Neuronal stem cell (in vitro differentiated cells): ENCODE results near the gene BTG3.

ENCODE experiments used
- DNase-seq: peaks from one replicate; pipeline ENCODE4 v3.0.0-alpha.2; 2013; ENCODE audit warnings: low spot score
- H2AFZ ChIP-seq: one replicate; pipeline ENCODE4 v1.6.1; 2013; ENCODE audit warnings: mild to moderate bottlenecking, low read length, inconsistent platforms
- H2AK5ac ChIP-seq: 2 replicates; pipeline ENCODE4 v1.6.1; 2013; ENCODE audit warnings: low read depth, mild to moderate bottlenecking, inconsistent platforms, low read length, moderate library complexity, mixed read lengths
- H2BK120ac ChIP-seq: 2 replicates; pipeline ENCODE4 v1.6.1; 2013; ENCODE audit warnings: low read depth, mild to moderate bottlenecking, inconsistent platforms, low read length, moderate library complexity, mixed read lengths
- H2BK12ac ChIP-seq: one replicate; pipeline ENCODE4 v1.6.1; 2013; ENCODE audit warnings: low read length, inconsistent platforms
- H2BK15ac ChIP-seq: 2 replicates; pipeline ENCODE4 v1.6.1; 2013; ENCODE audit warnings: mild to moderate bottlenecking, low read length, inconsistent platforms, mixed read lengths
- H2BK5ac ChIP-seq: one replicate; pipeline ENCODE4 v1.6.1; 2013; ENCODE audit warnings: inconsistent platforms, mild to moderate bottlenecking, low read length, moderate library complexity
- H3K14ac ChIP-seq: one replicate; pipeline ENCODE4 v1.6.1; 2013; ENCODE audit warnings: low read length, inconsistent platforms
- H3K18ac ChIP-seq: 2 replicates; pipeline ENCODE4 v1.6.1; 2013; ENCODE audit warnings: low read length, inconsistent platforms
- H3K23ac ChIP-seq: 2 replicates; pipeline ENCODE4 v1.6.1; 2013; ENCODE audit warnings: low read depth, mild to moderate bottlenecking, mixed read lengths, low read length, inconsistent platforms; ENCODE audit not compliant: poor library complexity
- H3K27ac ChIP-seq: replicated peaks from 3 replicates; pipeline ENCODE4 v1.5.1; 2013; ENCODE audit warnings: low read length, inconsistent platforms
- H3K27me3 ChIP-seq, 3 experiments: 2 replicates each; pipeline ENCODE4 v1.6.1; 2013; ENCODE audit warnings: low read length in 3 of 3, mild to moderate bottlenecking in 2 of 3, inconsistent platforms in 1 of 3, low read depth in 1 of 3, mixed read lengths in 1 of 3, moderate library complexity in 1 of 3; ENCODE audit not compliant: control insufficient read depth in 3 of 3, insufficient read depth in 3 of 3
- H3K36me3 ChIP-seq, 2 donors: replicated peaks in 1 of 2; 2 replicates each; pipeline ENCODE4 v1.6.1; 2013; ENCODE audit warnings: low read length in 2 of 2; ENCODE audit not compliant: control insufficient read depth in 2 of 2, insufficient read depth in 2 of 2
- H3K4ac ChIP-seq: 2 replicates; pipeline ENCODE4 v1.6.1; 2013; ENCODE audit warnings: inconsistent platforms, mild to moderate bottlenecking, low read length, moderate library complexity
- H3K4me1 ChIP-seq, 2 donors: 1 replicate in 1 of 2; 2 replicates in 1 of 2; pipeline ENCODE4 v1.6.1; 2013; ENCODE audit warnings: low read length in 2 of 2, low read depth in 1 of 2; ENCODE audit not compliant: control insufficient read depth in 2 of 2, insufficient read depth in 1 of 2
- H3K4me2 ChIP-seq: one replicate; pipeline ENCODE4 v1.6.1; 2013; ENCODE audit warnings: mild to moderate bottlenecking, low read length, inconsistent platforms; ENCODE audit not compliant: insufficient read depth, poor library complexity, severe bottlenecking
- H3K4me3 ChIP-seq, 2 donors: 2 replicates each; pipeline ENCODE4 v1.5.1; 2013; ENCODE audit warnings: low read length in 2 of 2, mild to moderate bottlenecking in 2 of 2, inconsistent platforms in 1 of 2, moderate library complexity in 1 of 2
- H3K79me1 ChIP-seq: one replicate; pipeline ENCODE4 v1.6.1; 2013; ENCODE audit warnings: low read depth, mild to moderate bottlenecking, inconsistent platforms, low read length, moderate library complexity
- H3K9ac ChIP-seq: one replicate; pipeline ENCODE4 v1.6.1; 2013; ENCODE audit warnings: mild to moderate bottlenecking, low read depth, low read length, inconsistent platforms; ENCODE audit not compliant: poor library complexity
- H3K9me3 ChIP-seq, 2 donors: replicated peaks in 1 of 2; 2 replicates each; pipeline versions ENCODE3 to v1.6.1; 2013; ENCODE audit warnings: low read length in 2 of 2, mild to moderate bottlenecking in 2 of 2, inconsistent platforms in 1 of 2, low read depth in 1 of 2, mixed read lengths in 1 of 2, moderate library complexity in 1 of 2; ENCODE audit not compliant: control insufficient read depth in 2 of 2, insufficient read depth in 1 of 2
- H4K8ac ChIP-seq: one replicate; pipeline ENCODE4 v1.6.1; 2013; ENCODE audit warnings: low read depth, mild to moderate bottlenecking, inconsistent platforms, low read length, moderate library complexity
- H4K91ac ChIP-seq: one replicate; pipeline ENCODE4 v1.6.1; 2013; ENCODE audit warnings: low read length, low read depth, mild to moderate bottlenecking, inconsistent platforms; ENCODE audit not compliant: poor library complexity
- WGBS, 2 donors: extraction: QIAGEN DNeasy Blood & Tissue Kit; methylation state at CpG; one replicate each; pipeline ENCODE4 v1.1.7; 2013; ENCODE audit warnings: missing lambda C conversion rate in 2 of 2, mixed read lengths in 1 of 2; ENCODE audit not compliant: insufficient read length in 2 of 2, insufficient replicate concordance in 1 of 2; ENCODE audit errors: extremely low coverage in 2 of 2; 5-methylcytosine and 5-hydroxymethylcytosine counted together

Gene BTG3

DNA sequence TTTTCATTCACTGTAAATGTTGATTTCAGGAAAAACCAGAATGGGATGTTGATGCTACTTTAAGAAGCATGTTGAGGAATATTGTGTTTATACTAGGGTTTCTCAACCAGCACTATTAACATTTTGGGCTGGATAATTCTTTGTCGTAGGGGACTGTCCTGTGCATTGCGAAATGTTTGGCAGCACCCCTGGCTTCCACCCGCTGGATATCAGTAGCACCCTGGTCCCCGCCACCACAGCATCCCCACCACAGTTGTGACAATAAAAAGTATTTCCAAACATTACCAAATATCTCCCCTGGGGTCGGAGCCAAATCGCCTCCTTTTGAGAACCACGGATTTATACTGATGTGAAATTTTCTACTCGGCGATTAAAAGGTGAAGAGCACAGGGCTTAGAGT is 41.9 kb downstream of the BTG3 start:
- no peak overlapping the region for H2BK5ac ChIP-seq
- H2AFZ ChIP-seq = no peak overlapping the region
- H2AK5ac ChIP-seq = no peak overlapping the region
- no CpG with 5 or more reads among the region's 9 CpGs for WGBS, 2 donors
- no peak overlapping the region for H3K27ac ChIP-seq
- no peak overlapping the region for H3K18ac ChIP-seq
- H3K4me2 ChIP-seq = no peak overlapping the region
- no peak overlapping the region for H2BK15ac ChIP-seq
- no peak for DNase-seq
- no peak overlapping the region for H4K91ac ChIP-seq
- no peak overlapping the region for H3K9ac ChIP-seq
- H3K27me3 ChIP-seq = no peaks in the 10 kb centered on the region
- no peaks in the 10 kb centered on the region for H3K9me3 ChIP-seq
- H3K79me1 ChIP-seq = no peaks in the 10 kb centered on the region
- H3K36me3 ChIP-seq = peaks cover 0 to 13% of the 10 kb centered on the region in 2 donors
- H2BK12ac ChIP-seq = no peak overlapping the region
- no peak overlapping the region for H4K8ac ChIP-seq
- H3K4ac ChIP-seq = no peak overlapping the region
- no peak overlapping the region for H2BK120ac ChIP-seq
- H3K4me3 ChIP-seq = no peak overlapping the region
- H3K4me1 ChIP-seq = no peaks in the 10 kb centered on the region
- no peak overlapping the region for H3K14ac ChIP-seq
- no peak overlapping the region for H3K23ac ChIP-seq

- Histone ChIP-seq H3K9ac (no peak overlapping the region), H3K4me3 (no peak overlapping the region), H3K4me2 (no peak overlapping the region), H2BK12ac (no peak overlapping the region), H2BK15ac (no peak overlapping the region), H2AK5ac (no peak overlapping the region), H3K9me3 (no peaks in the 10 kb centered on the region), H3K79me1 (no peaks in the 10 kb centered on the region), H3K36me3 (peaks cover 9 to 93% of the 10 kb centered on the region in 2 donors), H4K8ac (no peak overlapping the region), H3K27me3 (no peaks in the 10 kb centered on the region), H2AFZ (no peak overlapping the region), H2BK5ac (no peak overlapping the region), H3K14ac (no peak overlapping the region), H2BK120ac (no peak overlapping the region), H3K4me1 (no peaks in the 10 kb centered on the region), H4K91ac (no peak overlapping the region), H3K23ac (no peak overlapping the region), H3K27ac (no peak overlapping the region), H3K18ac (no peak overlapping the region), H3K4ac (no peak overlapping the region)
- no CpG with 5 or more reads among the region's 5 CpGs for WGBS, 2 donors
- DNase-seq = no peak
Observed at GRCh38 chr21:17560377-17561025, 52.2 kb downstream of the BTG3 start.

- H3K27ac ChIP-seq = no peak overlapping the region
Observed at GRCh38 chr21:17554679-17555465, 57.8 kb downstream of the BTG3 start.

DNA sequence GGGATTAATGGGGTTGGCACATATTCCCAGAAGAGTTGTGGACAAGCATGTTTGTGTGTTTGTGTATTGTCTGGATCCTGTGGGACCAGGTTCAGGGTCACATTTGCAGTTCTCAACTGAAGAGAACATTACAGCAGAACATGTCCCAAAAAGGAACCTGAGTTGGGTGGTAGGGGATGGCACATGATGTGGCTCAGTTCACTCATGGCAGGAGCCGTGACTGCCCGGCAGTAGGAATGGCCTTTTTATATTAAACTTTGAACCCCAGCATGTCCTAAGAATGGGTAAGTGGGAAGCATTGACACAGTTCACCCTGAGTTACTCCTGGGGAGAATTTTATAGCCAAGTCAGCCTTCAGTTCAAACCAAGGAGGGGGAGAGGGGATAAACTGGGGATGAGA is 58.6 kb downstream of the BTG3 start:
- Histone ChIP-seq H3K4me3 (no peak overlapping the region), H2BK15ac (no peak overlapping the region), H4K8ac (no peak overlapping the region), H3K4me2 (no peak overlapping the region), H3K9me3 (no peaks in the 10 kb centered on the region), H4K91ac (no peak overlapping the region), H2BK120ac (no peak overlapping the region), H3K9ac (no peak overlapping the region), H3K4me1 (no peaks in the 10 kb centered on the region), H2BK12ac (no peak overlapping the region), H3K4ac (no peak overlapping the region), H2BK5ac (no peak overlapping the region), H3K18ac (no peak overlapping the region), H3K23ac (no peak overlapping the region), H3K27ac (no peak overlapping the region), H3K36me3 (peaks cover 9 to 89% of the 10 kb centered on the region in 2 donors), H2AFZ (no peak overlapping the region), H2AK5ac (no peak overlapping the region), H3K27me3 (no peaks in the 10 kb centered on the region), H3K79me1 (peaks cover 3% of the 10 kb centered on the region), H3K14ac (no peak overlapping the region)
- no CpG with 5 or more reads among the region's 2 CpGs for WGBS, 2 donors
- DNase-seq = no peak

More at GRCh38 chr21:17554679-17555465, 57.8 kb downstream of the BTG3 start:
- DNase-seq = peak; percentile 14
- Histone ChIP-seq H3K4me3 (no peak overlapping the region), H4K91ac (no peak overlapping the region), H2AK5ac (no peak overlapping the region), H3K14ac (no peak overlapping the region), H2BK15ac (no peak overlapping the region), H3K36me3 (peaks cover 6 to 89% of the 10 kb centered on the region in 2 donors), H3K79me1 (peaks cover 3% of the 10 kb centered on the region), H3K18ac (no peak overlapping the region), H3K9me3 (no peaks in the 10 kb centered on the region), H3K23ac (no peak overlapping the region), H2BK120ac (no peak overlapping the region), H3K4me2 (no peak overlapping the region), H3K4ac (no peak overlapping the region), H4K8ac (no peak overlapping the region), H3K27me3 (no peaks in the 10 kb centered on the region), H3K4me1 (no peaks in the 10 kb centered on the region), H3K9ac (peak overlapping the region; percentile 61), H2AFZ (no peak overlapping the region), H2BK5ac (no peak overlapping the region), H2BK12ac (no peak overlapping the region)
- WGBS, 2 donors = no CpG with 5 or more reads among the region's 6 CpGs
